K562 (cell line): ENCODE data around the gene UNC5C. TPM values are rescaled to one million over a fixed set of nuclear protein-coding genes. Genes with fewer than 3 reads are reported as not detected.

Experiments
- E4F1 ChIP-seq: fragments of 250-450 bp; sonication (Bioruptor Pico); IDR thresholded peaks from 2 replicates; pipeline ENCODE4 v1.5.0; 2021; ENCODE audit warnings: mild to moderate bottlenecking, borderline replicate concordance
- ETV5 ChIP-seq: sonication (generic); formaldehyde crosslinking; IDR thresholded peaks from 2 replicates; pipeline ENCODE4 v1.4.0; 2020; ENCODE audit warnings: low read depth, mild to moderate bottlenecking, missing genetic modification reagents
- FOXK1 ChIP-seq: sonication (generic); formaldehyde crosslinking; IDR thresholded peaks from 2 replicates; pipeline ENCODE4 v1.8.0; 2022; ENCODE audit warnings: missing genetic modification reagents, mild to moderate bottlenecking, borderline replicate concordance
- PML ChIP-seq: IDR thresholded peaks from 2 replicates; pipeline ENCODE4 v1.6.1; 2012; ENCODE audit warnings: low read length, inconsistent platforms
- POLR3G ChIP-seq: IDR thresholded peaks from 2 replicates; pipeline ENCODE4 v1.6.1; 2011; ENCODE audit not compliant: insufficient read length, insufficient replicate concordance; ENCODE audit errors: extremely low read depth
- SMARCE1 ChIP-seq: fragments of 450-650 bp; IDR thresholded peaks from 2 replicates; pipeline ENCODE4 v1.7.1; 2016; ENCODE audit warnings: mild to moderate bottlenecking
- ZNF707 ChIP-seq: fragments of 250-450 bp; sonication (Bioruptor Pico); conservative IDR thresholded peaks from 2 replicates; pipeline ENCODE4 v1.8.0; 2022; ENCODE audit warnings: inconsistent platforms, mild to moderate bottlenecking, moderate library complexity
- ZNF766 ChIP-seq: fragments of 200-800 bp; sonication (Bioruptor generic); conservative IDR thresholded peaks from 2 replicates; pipeline ENCODE4 v1.6.1; 2016; ENCODE audit warnings: missing genetic modification characterization, missing compliant biosample characterization
- polyA plus RNA-seq, 8 experiments: library from polyadenylated mRNA; depleted of rRNA in 4 of 8; stranded (reverse) in 5 of 8; unstranded in 3 of 8; fragments of >200 nt; fragmentation: Nextera tagmentation in 2 of 8; fragmentation: Illumina TruSeq in 1 of 8; extraction: Ambion mirVana in 2 of 8; extraction: Trizol in 1 of 8; gene quantifications; 2 replicates each; pipeline versions ENCODE4 v1.2.1 to v1.2.3, GENCODE V29; 2011 to 2014; ENCODE audit warnings: inconsistent platforms in 1 of 8, missing spikeins in 1 of 8
- total RNA-seq, 7 experiments: library from RNA; depleted of rRNA in 6 of 7; stranded (reverse); fragments of >200 nt in 6 of 7; fragmentation: Illumina TruSeq in 2 of 7; extraction: Trizol in 2 of 7; gene quantifications; 2 replicates each; pipeline versions ENCODE4 v1.2.1 to v1.2.3, GENCODE V29; 2011 to 2021; ENCODE audit warnings: low replicate concordance in 1 of 7
- TF ChIP-seq, protein P1 (sequence below), 3 experiments: fragments of 200-800 bp in 1 of 3; fragments of 250-450 bp in 1 of 3; fragments of 450-650 bp in 1 of 3; sonication (Bioruptor Pico) in 1 of 3; sonication (Bioruptor generic) in 1 of 3; formaldehyde crosslinking in 1 of 3; IDR thresholded peaks; 2 replicates each; pipeline versions ENCODE4 v1.6.1 to v1.8.0; 2016 to 2022; ENCODE audit warnings: mild to moderate bottlenecking in 2 of 3, missing genetic modification characterization in 2 of 3, missing compliant biosample characterization in 1 of 3, moderate library complexity in 1 of 3

The UNC5C gene
- total and polyA plus RNA-seq, 9 of the 15 experiments (the other 6 are each of a cell fraction or from before 2014, with no cell fraction given) = under 0.01 to 0.10 (median 0.03) TPM; not detected in 1

DNA sequence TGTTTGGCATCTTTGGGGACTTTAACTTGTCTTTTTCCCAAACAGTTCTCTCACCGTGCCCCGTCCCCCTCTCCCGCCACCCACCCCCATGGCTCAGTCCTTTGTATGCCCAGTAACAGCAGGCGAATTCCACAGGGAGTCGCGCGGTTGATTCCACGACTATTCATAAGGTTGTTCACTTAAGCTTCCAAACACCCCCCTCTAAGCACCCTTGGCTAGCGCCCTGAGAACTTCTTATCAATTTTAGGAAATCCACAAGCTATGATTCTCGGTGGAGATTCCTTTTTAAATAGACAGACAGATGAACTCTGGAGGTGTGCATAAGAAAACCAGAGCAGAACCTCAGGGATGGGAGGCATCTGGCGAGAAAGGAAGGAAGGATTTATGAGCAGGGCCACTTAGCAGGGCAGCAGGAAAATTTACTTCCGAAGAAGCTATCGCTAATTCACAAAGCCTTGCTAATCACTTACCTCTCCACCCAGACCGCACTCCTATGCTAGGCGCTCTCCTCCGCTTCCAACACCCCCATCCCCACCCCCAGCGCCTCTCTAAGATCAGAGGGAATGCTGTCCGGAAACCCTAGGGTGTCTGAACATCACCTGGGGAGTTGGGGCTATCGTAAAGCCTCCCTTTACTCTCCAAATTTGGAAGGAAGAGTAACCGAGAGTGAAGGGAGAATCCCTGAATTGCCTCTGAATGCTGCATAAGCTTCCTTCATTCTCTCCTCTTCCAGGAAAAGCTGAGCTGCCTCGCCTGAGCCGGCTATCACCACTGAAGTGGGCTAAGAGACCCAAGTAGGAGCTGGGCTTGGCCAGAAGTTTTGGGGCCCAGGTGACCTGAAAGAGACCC lies 1.7 kb downstream of the UNC5C start (continued):
- TF ChIP-seq POLR3G (no peak), PML (no peak), ZNF766 (CRISPR knock-in tag) (no peak), E4F1 (CRISPR knock-in tag) (no peak), FOXK1 (CRISPR knock-in tag) (no peak), ETV5 (no peak), SMARCE1 (no peak), ZNF707 (CRISPR knock-in tag) (no peak)
- TF ChIP-seq, protein P1, sequence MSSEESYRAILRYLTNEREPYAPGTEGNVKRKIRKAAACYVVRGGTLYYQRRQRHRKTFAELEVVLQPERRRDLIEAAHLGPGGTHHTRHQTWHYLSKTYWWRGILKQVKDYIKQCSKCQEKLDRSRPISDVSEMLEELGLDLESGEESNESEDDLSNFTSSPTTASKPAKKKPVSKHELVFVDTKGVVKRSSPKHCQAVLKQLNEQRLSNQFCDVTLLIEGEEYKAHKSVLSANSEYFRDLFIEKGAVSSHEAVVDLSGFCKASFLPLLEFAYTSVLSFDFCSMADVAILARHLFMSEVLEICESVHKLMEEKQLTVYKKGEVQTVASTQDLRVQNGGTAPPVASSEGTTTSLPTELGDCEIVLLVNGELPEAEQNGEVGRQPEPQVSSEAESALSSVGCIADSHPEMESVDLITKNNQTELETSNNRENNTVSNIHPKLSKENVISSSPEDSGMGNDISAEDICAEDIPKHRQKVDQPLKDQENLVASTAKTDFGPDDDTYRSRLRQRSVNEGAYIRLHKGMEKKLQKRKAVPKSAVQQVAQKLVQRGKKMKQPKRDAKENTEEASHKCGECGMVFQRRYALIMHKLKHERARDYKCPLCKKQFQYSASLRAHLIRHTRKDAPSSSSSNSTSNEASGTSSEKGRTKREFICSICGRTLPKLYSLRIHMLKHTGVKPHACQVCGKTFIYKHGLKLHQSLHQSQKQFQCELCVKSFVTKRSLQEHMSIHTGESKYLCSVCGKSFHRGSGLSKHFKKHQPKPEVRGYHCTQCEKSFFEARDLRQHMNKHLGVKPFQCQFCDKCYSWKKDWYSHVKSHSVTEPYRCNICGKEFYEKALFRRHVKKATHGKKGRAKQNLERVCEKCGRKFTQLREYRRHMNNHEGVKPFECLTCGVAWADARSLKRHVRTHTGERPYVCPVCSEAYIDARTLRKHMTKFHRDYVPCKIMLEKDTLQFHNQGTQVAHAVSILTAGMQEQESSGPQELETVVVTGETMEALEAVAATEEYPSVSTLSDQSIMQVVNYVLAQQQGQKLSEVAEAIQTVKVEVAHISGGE (CRISPR knock-in tag; IDR thresholded peaks at IDR 0.05) = no peak
